Measurements from ENCODE around the gene BNIP1. TPM values are rescaled to one million over a fixed set of nuclear protein-coding genes. Genes with fewer than 3 reads are reported as not detected.

Gene BNIP1
- total and polyA plus RNA-seq, 10 donors = 6.0 to 14.2 (median 10.5) TPM

DNA sequence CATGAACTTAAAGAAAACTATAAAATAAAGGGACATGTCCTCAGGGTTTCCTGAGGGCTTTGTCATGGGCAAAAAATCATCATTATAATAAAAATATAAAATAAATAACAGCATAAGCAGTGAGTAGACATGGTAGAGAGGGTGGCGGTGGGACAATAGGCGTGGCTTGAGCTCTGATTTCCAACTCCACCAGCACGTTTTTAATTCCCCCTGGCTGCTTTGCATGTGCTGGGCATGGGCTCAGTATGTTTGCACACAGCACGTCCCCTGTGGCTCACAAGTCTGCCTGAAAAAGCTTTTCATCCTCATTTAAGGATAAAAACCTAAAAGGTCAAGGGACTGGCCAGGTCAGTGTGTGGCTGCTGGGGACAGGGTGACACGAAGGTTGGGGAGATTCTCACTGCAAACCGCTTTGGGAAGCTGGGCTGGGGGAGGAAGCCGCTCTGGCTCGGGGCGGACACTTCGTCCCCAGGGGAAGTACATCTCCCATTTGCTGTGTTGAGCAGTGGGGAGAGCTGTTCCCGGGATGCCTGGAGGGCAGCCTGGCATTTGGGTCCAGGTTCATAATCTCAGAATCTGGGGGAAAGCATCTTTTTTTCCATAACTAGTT is 58.0 kb downstream of the BNIP1 start:
- H3K9me3 ChIP-seq = peaks cover 0 to 20% (median 17%) of the 10 kb centered on the region in 8 donors
- H3K27ac ChIP-seq = no peak overlapping the region
- intact Hi-C loops (cut with DNase I; ENCODE audit: low total_unique reads) = loop anchor here (10.0 kb wide), 1 partner anchor 498 kb away; no protein-coding TSS in a partner anchor
- DNase-seq = no peak
- no peak for TF ChIP-seq POLR2A (IDR thresholded peaks at IDR 0.05)
- TF ChIP-seq, protein P1, sequence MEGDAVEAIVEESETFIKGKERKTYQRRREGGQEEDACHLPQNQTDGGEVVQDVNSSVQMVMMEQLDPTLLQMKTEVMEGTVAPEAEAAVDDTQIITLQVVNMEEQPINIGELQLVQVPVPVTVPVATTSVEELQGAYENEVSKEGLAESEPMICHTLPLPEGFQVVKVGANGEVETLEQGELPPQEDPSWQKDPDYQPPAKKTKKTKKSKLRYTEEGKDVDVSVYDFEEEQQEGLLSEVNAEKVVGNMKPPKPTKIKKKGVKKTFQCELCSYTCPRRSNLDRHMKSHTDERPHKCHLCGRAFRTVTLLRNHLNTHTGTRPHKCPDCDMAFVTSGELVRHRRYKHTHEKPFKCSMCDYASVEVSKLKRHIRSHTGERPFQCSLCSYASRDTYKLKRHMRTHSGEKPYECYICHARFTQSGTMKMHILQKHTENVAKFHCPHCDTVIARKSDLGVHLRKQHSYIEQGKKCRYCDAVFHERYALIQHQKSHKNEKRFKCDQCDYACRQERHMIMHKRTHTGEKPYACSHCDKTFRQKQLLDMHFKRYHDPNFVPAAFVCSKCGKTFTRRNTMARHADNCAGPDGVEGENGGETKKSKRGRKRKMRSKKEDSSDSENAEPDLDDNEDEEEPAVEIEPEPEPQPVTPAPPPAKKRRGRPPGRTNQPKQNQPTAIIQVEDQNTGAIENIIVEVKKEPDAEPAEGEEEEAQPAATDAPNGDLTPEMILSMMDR (IDR thresholded peaks at IDR 0.05 in 8 of 11, conservative IDR thresholded peaks at IDR 0.05 in 3 of 11) = no peak
- no peak for TF ChIP-seq POLR2AphosphoS5 (IDR thresholded peaks at IDR 0.05)
- 12 to 25% (median 20%) methylated on average over 8 to 11 of the region's 11 CpGs for WGBS, 5 donors
- H3K27me3 ChIP-seq (replicated peaks in 1 of 7) = peaks cover 0 to 49% (median 9%) of the 10 kb centered on the region in 7 donors
- H3K4me3 ChIP-seq = no peak overlapping the region
- no peaks in the 10 kb centered on the region for H3K36me3 ChIP-seq
- H3K4me1 ChIP-seq = no peaks in the 10 kb centered on the region

DNA sequence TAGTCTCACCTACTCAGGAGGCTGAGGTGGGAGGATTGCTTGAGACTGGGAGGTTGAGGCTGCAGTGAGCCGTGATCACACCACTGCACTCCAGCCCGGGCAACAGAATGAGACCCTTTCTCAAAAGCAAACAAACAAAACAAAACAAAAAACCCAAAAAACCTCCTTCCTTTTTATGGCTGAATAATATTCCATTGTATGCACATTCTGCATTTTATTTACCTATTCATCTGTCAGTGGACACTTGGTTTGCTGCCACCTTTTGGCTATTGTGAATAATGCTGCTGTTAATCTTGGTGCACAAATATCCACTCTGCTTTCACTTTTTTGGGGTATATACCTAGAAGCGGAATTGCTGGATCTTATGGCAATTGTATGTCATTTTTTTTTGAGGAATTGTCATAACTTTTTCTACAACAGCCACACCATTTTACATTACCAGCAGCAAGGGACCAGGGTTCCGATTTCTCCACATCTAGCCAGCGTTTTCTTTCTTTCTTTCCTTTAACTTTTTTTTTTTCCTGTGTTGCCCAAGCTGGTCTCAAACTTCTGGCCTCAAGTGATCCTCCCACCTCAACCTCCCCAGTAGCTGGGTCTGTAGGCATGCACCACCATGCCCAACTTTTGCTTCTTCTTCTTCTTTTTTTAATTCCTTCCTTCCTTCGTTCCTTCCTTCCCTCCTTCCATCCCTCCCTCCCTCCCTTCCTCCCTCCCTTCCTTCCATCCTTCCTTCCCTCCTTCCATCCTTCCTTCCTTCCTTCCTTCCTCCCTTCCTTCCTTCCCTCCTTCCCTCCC is 60.1 kb downstream of the BNIP1 start:
- Histone ChIP-seq H3K9me3 (peaks cover 0 to 17% (median 13%) of the 10 kb centered on the region in 8 donors), H3K27ac (no peak overlapping the region), H3K27me3 (replicated peaks in 1 of 7) (peaks cover 0 to 46% (median 9%) of the 10 kb centered on the region in 7 donors), H3K36me3 (no peaks in the 10 kb centered on the region), H3K4me1 (no peaks in the 10 kb centered on the region), H3K4me3 (no peak overlapping the region)
- no peak for TF ChIP-seq POLR2A (IDR thresholded peaks at IDR 0.05)
- no peak for TF ChIP-seq POLR2AphosphoS5 (IDR thresholded peaks at IDR 0.05)
- TF ChIP-seq, protein P1 (IDR thresholded peaks at IDR 0.05 in 8 of 11, conservative IDR thresholded peaks at IDR 0.05 in 3 of 11) = peak in 10 of 11 experiments; percentile 17 to 66 (median 52)
- 85 to 88% (median 87%) methylated on average over 6 of the region's 6 CpGs for WGBS, 5 donors
- intact Hi-C loops (cut with DNase I; ENCODE audit: low total_unique reads) = loop anchor here (10.0 kb wide), 1 partner anchor 500 kb away; no protein-coding TSS in a partner anchor
- no peak for DNase-seq

DNA sequence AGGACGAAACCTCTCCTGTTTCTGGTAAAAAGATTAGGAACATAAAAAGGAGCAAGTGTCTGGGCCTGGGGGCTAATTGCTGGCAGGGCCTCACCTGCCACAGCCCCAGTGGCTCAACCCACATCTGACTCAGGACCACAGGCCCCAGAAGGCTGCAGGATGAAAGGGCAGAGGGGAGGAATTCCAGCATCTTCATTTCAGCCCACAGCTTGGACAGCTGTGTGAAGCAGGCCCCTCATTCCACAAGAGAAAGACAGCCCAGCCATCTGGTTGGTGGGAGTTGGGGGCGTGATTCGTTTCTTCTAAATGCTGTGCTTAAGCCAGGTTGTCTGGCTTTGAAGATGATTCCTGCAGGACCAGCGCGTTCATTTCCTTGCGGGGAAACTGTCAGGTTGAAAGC is 61.6 kb downstream of the BNIP1 start:
- Histone ChIP-seq H3K4me1 (no peaks in the 10 kb centered on the region), H3K9me3 (peaks cover 0 to 3% (median 0%) of the 10 kb centered on the region in 8 donors), H3K4me3 (no peak overlapping the region), H3K27me3 (replicated peaks in 1 of 7) (peaks cover 0 to 46% (median 9%) of the 10 kb centered on the region in 7 donors), H3K27ac (no peak overlapping the region), H3K36me3 (no peaks in the 10 kb centered on the region)
- DNase-seq = no peak
- intact Hi-C loops (cut with DNase I; ENCODE audit: low total_unique reads) = loop anchor here (10.0 kb wide), 1 partner anchor 501 kb away; no protein-coding TSS in a partner anchor
- TF ChIP-seq POLR2A (IDR thresholded peaks at IDR 0.05) (no peak), POLR2AphosphoS5 (IDR thresholded peaks at IDR 0.05) (no peak)
- TF ChIP-seq, protein P1 (IDR thresholded peaks at IDR 0.05 in 8 of 11, conservative IDR thresholded peaks at IDR 0.05 in 3 of 11) = no peak
- 73 to 85% (median 78%) methylated on average over 6 of the region's 6 CpGs for WGBS, 5 donors

DNA sequence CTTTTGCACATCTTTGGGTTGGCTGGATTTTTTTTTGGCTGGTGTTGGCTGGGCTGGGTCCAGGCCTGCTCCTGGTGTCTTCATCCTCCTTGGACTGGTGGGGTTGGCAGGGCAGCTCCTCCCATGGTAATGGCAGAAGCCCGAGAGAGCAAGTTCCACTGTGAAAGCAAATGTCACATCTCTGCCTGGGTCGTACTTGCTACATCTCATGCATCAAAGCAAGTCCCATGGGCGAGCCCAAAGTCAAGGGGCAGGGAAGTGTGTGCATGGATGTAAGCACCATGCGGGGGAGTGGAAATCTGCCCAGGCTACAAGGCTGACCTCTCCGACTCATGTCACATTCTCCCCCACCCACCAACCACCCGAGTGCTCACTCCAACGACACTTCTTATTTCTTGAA is 64.0 kb downstream of the BNIP1 start:
- DNase-seq = peak; percentile 45
- TF ChIP-seq, protein P1 (IDR thresholded peaks at IDR 0.05 in 8 of 11, conservative IDR thresholded peaks at IDR 0.05 in 3 of 11) = no peak
- TF ChIP-seq POLR2AphosphoS5 (IDR thresholded peaks at IDR 0.05) = no peak
- no peak for TF ChIP-seq POLR2A (IDR thresholded peaks at IDR 0.05)

More for the DNA sequence above, 64.0 kb downstream of the BNIP1 start:
- Histone ChIP-seq H3K36me3 (no peaks in the 10 kb centered on the region), H3K4me1 (no peaks in the 10 kb centered on the region), H3K27me3 (replicated peaks in 1 of 7) (peaks cover 0 to 25% (median 4%) of the 10 kb centered on the region in 7 donors), H3K9me3 (peaks cover 0 to 3% (median 0%) of the 10 kb centered on the region in 8 donors), H3K4me3 (no peak overlapping the region), H3K27ac (no peak overlapping the region)
- intact Hi-C loops (cut with DNase I; ENCODE audit: low total_unique reads) = loop anchor here (10.0 kb wide), 1 partner anchor 503 kb away; no protein-coding TSS in a partner anchor
- 80 to 95% (median 87%) methylated on average over 7 of the region's 7 CpGs for WGBS, 5 donors
